Measurements from ENCODE around the gene TNIP1.

The TNIP1 gene

GRCh38 chr5:151037561-151038411 is 43.0 kb downstream of the TNIP1 start:
- DNase-seq, result no peak

GRCh38 chr5:151036556-151036955 is 44.3 kb downstream of the TNIP1 start:
- no peak for DNase-seq

- no peak for DNase-seq
Observed at GRCh38 chr5:151034422-151035379, 46.1 kb downstream of the TNIP1 start.

- no peak for DNase-seq
Observed at GRCh38 chr5:151033217-151033934, 47.5 kb downstream of the TNIP1 start.

GRCh38 chr5:151031554-151031953 is 49.3 kb downstream of the TNIP1 start:
- DNase-seq, result no peak

- DNase-seq, result no peak
Observed at GRCh38 chr5:151030379-151030778, 50.5 kb downstream of the TNIP1 start.

- DNase-seq, result no peak
Observed at GRCh38 chr5:151030056-151030336, 50.8 kb downstream of the TNIP1 start.

- DNase-seq, result no peak
Observed at GRCh38 chr5:151029179-151030055, 51.4 kb downstream of the TNIP1 start.

GRCh38 chr5:151028717-151029116 is 52.1 kb downstream of the TNIP1 start:
- DNase-seq, result no peak

GRCh38 chr5:151027961-151028479 is 52.8 kb downstream of the TNIP1 start:
- DNase-seq, result no peak

GRCh38 chr5:151026679-151027078 is 54.2 kb downstream of the TNIP1 start:
- DNase-seq, result no peak

GRCh38 chr5:151026088-151026487 is 54.7 kb downstream of the TNIP1 start:
- DNase-seq, result no peak

- no peak for DNase-seq
Observed at GRCh38 chr5:151025250-151025606, 55.6 kb downstream of the TNIP1 start.

GRCh38 chr5:151024440-151025249 is 56.2 kb downstream of the TNIP1 start:
- DNase-seq, result no peak

- no peak for DNase-seq
Observed at GRCh38 chr5:151023651-151024050, 57.2 kb downstream of the TNIP1 start.

- DNase-seq, result no peak
Observed at GRCh38 chr5:151023047-151023615, 57.7 kb downstream of the TNIP1 start.

GRCh38 chr5:151022511-151023018 is 58.3 kb downstream of the TNIP1 start:
- DNase-seq, result no peak

GRCh38 chr5:151021746-151022145 is 59.1 kb downstream of the TNIP1 start:
- no peak for DNase-seq

GRCh38 chr5:151020304-151021110 is 60.3 kb downstream of the TNIP1 start, which contains the start of gene GPX3:
Gene GPX3, plus strand, starts transcription at chr5:151020591. Its CDS starts 64 bp downstream, at chr5:151020655.
- DNase-seq, result no peak

- DNase-seq, result no peak
Observed at GRCh38 chr5:151019331-151019730, 61.5 kb downstream of the TNIP1 start.
